ENCODE results near the gene RANBP2. TPM values are rescaled to one million over a fixed set of nuclear protein-coding genes. Genes with fewer than 3 reads are reported as not detected.
"Not testable (repeated sequence)": the region's sequence is repeated elsewhere in the genome, so short reads cannot be mapped to it uniquely, and the experiment has no call there.

RANBP2 gene
- total RNA-seq, 1 experiment from 2014 or later: 46.8 TPM

GRCh38 chr2:108766671-108767070 is 47.4 kb downstream of the RANBP2 start:
- in situ Hi-C loops (cut with HindIII; ENCODE audit: low sequenced_read_pairs): not testable (repeated sequence)

GRCh38 chr2:108767859-108768258 is 48.6 kb downstream of the RANBP2 start:
- in situ Hi-C loops (cut with HindIII; ENCODE audit: low sequenced_read_pairs); DNase-seq (ENCODE audit: low spot score): not testable (repeated sequence)

More at GRCh38 chr2:108766671-108767070, 47.4 kb downstream of the RANBP2 start:
- not testable (repeated sequence) for DNase-seq (ENCODE audit: low spot score)

- no peak for DNase-seq (ENCODE audit: low spot score)
- in situ Hi-C loops (cut with HindIII; ENCODE audit: low sequenced_read_pairs): no loop called here
Observed at GRCh38 chr2:108776475-108776874, 57.2 kb downstream of the RANBP2 start.

- in situ Hi-C loops (cut with HindIII; ENCODE audit: low sequenced_read_pairs): no loop called here
- DNase-seq (ENCODE audit: low spot score): no peak
Observed at GRCh38 chr2:108778857-108779256, 59.6 kb downstream of the RANBP2 start.

DNA sequence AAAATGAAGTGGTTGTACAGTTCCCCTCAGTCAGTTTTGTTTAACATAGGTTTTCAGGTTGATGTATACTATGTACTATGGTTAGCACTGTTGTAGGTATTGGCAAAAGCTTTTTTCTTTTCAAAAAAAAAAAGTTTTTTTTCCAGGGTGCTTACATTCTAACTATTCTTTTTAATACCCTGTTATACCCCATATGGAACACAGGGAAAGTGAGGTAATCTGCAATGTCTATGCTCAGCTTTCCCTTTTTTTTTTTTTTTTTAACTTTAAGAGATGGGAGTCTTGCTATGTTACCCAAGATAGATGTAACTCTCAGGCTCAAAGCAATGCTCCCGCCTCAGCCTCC is 66.7 kb downstream of the RANBP2 start:
- no peak for DNase-seq (ENCODE audit: low spot score)
- in situ Hi-C loops (cut with HindIII; ENCODE audit: low sequenced_read_pairs): no loop called here

DNA sequence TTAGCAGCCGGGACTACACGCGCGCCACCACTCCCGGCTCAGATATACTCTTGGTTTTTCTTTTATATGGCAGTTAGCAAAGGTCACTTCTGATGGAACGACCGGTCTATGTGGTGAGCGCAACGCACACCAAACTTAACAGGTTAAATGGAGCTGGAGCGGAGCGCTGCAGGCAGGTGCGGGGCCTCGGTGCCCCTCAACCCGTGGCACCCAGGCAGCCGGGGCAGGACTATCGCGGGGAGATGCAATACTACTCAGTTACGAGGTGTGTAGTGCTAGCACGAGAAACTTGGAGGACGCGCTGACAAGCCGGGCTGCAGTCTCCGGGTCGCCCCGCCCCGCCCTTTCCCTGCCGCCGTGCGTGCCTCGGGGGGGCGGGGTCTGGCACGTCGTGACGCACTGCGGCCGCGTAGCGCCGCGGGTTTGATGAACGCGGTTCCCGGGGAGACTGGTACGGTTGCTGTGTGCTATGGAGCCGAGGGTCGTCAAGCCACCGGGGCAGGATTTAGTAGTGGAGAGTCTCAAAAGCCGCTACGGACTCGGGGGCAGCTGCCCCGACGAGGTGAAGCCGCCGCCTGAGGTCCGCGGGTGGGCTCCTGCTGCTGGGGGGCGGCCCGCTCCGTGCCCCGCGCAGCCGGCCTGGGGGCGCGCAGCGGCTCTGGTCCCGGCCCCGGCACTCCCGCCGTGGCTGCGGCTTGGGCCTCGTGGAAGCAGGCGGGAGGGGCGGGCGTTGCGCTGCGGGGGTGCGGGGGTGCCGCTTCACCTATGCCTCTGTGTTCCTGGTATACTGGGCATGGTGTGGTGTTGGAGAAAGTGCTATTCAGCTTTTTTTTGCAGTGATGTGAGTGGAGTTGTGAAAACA is 67.3 kb downstream of the RANBP2 start, which contains the start of gene CCDC138:
Gene CCDC138 (plus strand): TSS at position 418 of the 862 bp plus-strand sequence. CDS start 52 bp downstream, at position 470.
- peak; percentile 85 for DNase-seq (ENCODE audit: low spot score)
- in situ Hi-C loops (cut with HindIII; ENCODE audit: low sequenced_read_pairs): no loop called here

DNA sequence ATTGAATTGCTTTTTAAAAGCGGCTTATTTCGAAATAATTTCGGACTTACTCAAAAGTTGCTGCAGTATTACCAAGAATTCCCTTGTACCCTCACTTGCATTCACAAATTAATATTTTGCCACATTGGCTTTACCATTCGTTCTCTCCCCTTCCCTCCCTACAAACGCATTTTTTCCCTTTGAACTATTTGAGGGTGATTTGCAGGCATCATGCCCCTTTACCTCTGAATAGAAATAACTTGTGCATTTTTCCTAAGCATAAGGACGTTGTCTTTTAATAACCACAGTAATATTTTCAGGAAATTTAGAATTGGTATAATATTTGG is 67.9 kb downstream of the RANBP2 start:
- in situ Hi-C loops (cut with HindIII; ENCODE audit: low sequenced_read_pairs): no loop called here
- no peak for DNase-seq (ENCODE audit: low spot score)

- in situ Hi-C loops (cut with HindIII; ENCODE audit: low sequenced_read_pairs): no loop called here
- DNase-seq (ENCODE audit: low spot score): no peak
Observed at GRCh38 chr2:108803045-108803736, 83.9 kb downstream of the RANBP2 start.

DNA sequence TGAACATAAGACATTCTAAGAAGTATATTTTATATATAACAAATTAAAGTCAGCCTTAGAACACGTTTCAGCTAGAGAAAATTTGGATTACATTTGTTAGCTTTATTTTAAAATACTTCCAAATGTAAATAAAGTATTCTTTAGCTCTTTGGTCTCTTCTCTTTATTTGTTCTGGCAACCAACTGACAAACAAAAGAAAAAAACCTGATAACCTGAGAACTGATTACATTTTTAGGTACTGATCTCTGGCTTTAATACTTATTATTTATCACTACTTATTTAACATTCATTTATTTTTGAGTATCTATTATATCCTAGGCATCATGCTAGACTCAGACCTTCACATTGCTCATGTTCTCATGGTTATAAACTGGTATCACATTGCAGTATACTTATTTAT is 85.8 kb downstream of the RANBP2 start:
- no peak for DNase-seq (ENCODE audit: low spot score)
- in situ Hi-C loops (cut with HindIII; ENCODE audit: low sequenced_read_pairs): no loop called here

DNA sequence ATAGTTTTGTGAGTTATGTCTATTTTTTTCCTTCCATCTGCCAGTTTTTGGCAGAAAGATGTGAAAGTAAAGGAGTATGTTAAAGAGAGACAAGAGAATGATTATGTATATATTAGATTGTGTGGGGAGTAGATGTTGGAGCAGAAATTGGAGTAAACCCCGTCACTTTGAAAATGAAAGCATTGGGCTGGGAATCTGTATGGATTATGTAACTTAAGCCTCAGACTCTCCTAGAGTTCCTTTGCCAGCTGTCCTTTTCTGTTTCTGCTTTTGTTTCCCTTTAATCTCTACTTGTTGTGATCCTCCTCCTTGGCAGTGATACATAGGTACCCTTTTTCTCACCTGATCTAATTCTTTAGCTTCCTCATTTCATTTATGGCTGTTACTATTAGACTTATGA is 86.5 kb downstream of the RANBP2 start:
- no peak for DNase-seq (ENCODE audit: low spot score)
- in situ Hi-C loops (cut with HindIII; ENCODE audit: low sequenced_read_pairs): no loop called here

GRCh38 chr2:108806371-108807113 is 87.3 kb downstream of the RANBP2 start:
- DNase-seq (ENCODE audit: low spot score): no peak
- in situ Hi-C loops (cut with HindIII; ENCODE audit: low sequenced_read_pairs): no loop called here

DNA sequence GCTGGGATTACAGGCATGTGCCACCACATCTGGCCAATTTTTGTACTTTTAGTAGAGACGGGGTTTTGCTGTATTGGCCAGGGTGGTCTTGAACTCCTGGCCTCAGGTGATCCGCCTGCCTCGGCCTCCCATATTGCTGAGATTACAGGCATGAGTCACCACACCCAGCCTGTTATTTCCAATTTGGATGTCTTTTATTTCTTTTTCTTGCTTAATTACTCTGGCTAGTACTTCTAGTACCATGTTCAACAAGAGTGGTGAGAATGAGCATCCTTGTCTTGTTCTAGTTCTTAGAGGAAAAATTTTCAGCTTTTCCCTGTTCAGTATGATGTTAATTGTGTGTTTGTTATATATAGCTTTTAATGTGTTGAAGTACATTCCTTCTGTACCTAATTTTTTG is 90.7 kb downstream of the RANBP2 start:
- in situ Hi-C loops (cut with HindIII; ENCODE audit: low sequenced_read_pairs): no loop called here
- no peak for DNase-seq (ENCODE audit: low spot score)

- in situ Hi-C loops (cut with HindIII; ENCODE audit: low sequenced_read_pairs): no loop called here
Observed at GRCh38 chr2:108810993-108811957, 92.0 kb downstream of the RANBP2 start.

GRCh38 chr2:108813732-108814131 is 94.5 kb downstream of the RANBP2 start:
- in situ Hi-C loops (cut with HindIII; ENCODE audit: low sequenced_read_pairs): no loop called here
- DNase-seq (ENCODE audit: low spot score): no peak

More at GRCh38 chr2:108810993-108811957, 92.0 kb downstream of the RANBP2 start:
- DNase-seq (ENCODE audit: low spot score): no peak

- in situ Hi-C loops (cut with HindIII; ENCODE audit: low sequenced_read_pairs): no loop called here
- no peak for DNase-seq (ENCODE audit: low spot score)
Observed at GRCh38 chr2:108820482-108820881, 101.2 kb downstream of the RANBP2 start.

GRCh38 chr2:108823286-108823685 is 104.0 kb downstream of the RANBP2 start:
- no peak for DNase-seq (ENCODE audit: low spot score)
- in situ Hi-C loops (cut with HindIII; ENCODE audit: low sequenced_read_pairs): no loop called here

DNA sequence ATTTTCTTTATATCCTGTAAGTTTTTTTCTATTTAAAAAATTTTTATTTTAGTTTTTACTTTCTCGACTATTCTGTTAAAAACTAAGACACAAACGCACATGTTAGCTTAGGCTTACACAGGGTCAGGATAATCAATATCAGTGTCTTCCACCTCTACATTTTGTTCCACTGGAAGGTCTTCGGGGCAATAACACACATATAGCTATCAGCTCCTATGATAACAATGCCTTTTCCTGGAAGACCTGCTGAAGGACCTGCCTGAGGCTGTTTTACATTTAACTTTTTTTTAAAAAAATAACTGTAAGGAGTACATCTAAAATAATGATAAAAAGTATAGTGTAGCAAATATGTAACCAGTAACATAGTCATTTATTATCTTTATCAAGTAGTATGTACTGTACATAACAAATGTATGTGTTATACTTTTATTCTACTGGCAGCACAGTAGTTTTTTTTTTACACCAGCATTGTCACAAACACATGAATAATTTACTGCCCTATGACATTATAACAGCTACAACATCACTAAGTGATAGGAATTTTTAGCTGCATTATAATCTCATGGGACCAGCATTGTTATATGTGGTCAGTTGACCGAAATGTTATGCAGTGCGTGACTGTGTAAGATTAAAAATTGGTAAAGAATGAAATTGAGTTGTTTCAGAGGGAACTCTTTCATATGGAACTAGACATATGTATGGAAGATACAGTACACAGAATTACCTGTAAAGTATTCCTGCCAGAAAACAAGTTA is 105.2 kb downstream of the RANBP2 start:
- DNase-seq (ENCODE audit: low spot score): no peak
- in situ Hi-C loops (cut with HindIII; ENCODE audit: low sequenced_read_pairs): no loop called here

- in situ Hi-C loops (cut with HindIII; ENCODE audit: low sequenced_read_pairs): no loop called here
- no peak for DNase-seq (ENCODE audit: low spot score)
Observed at GRCh38 chr2:108825254-108825653, 106.0 kb downstream of the RANBP2 start.

Data from G401 (cell line).